Astrocyte of the cerebellum (primary cell): ENCODE results near the gene PJA2.
"Not testable (repeated sequence)": the region's sequence is repeated elsewhere in the genome, so short reads cannot be mapped to it uniquely, and the experiment has no call there.

ENCODE experiments used
- DNase-seq: peaks from one replicate; pipeline ENCODE4 v3.0.0-alpha.2; 2011; ENCODE audit warnings: low read depth
- H3K4me3 ChIP-seq: 2 replicates; pipeline ENCODE4 v1.5.1; 2011; ENCODE audit warnings: mild to moderate bottlenecking, low read depth, low read length, moderate library complexity
- CTCF ChIP-seq: IDR thresholded peaks from 2 replicates; pipeline ENCODE4 v1.5.1; 2012; ENCODE audit warnings: low read length, low read depth, moderate library complexity, mild to moderate bottlenecking; ENCODE audit errors: missing control alignments
- in situ Hi-C: cut with HindIII; loops from 2 replicates; pipeline ENCODE4 v1.10.0; 2017; ENCODE audit warnings: low sequenced_read_pairs

PJA2 gene

GRCh38 chr5:109299557-109299956, 110.2 kb downstream of the PJA2 start:
- H3K4me3 ChIP-seq = no peak overlapping the region
- in situ Hi-C loops = no loop called here
- DNase-seq = no peak
- no peak for TF ChIP-seq CTCF

- TF ChIP-seq CTCF = no peak
- no peak for DNase-seq
- H3K4me3 ChIP-seq = no peak overlapping the region
- in situ Hi-C loops = no loop called here
These were observed 111.0 kb downstream of the PJA2 start for GRCh38 chr5:109298794-109299193.

DNA sequence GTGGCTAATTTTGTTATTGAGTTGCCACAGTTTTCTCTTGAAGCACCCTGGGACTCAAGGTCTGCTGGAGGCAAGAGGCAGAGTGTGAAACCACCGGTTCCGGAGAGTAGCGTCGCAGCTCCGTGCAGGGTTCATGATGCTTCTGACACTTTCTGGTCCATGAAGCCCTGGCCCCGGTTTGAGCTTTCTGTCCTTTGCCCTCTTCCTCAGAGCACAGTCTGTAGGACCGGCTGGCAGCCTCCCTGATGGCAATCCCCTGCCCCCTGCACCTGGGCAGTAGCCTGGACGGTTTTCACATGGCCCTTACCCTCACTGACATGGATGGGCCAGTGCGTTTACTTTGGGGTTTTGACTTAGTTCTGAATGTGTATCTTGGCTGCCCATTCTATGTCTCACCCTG, 111.9 kb downstream of the PJA2 start:
- DNase-seq = no peak
- no peak for TF ChIP-seq CTCF
- no peak overlapping the region for H3K4me3 ChIP-seq
- in situ Hi-C loops = no loop called here

DNA sequence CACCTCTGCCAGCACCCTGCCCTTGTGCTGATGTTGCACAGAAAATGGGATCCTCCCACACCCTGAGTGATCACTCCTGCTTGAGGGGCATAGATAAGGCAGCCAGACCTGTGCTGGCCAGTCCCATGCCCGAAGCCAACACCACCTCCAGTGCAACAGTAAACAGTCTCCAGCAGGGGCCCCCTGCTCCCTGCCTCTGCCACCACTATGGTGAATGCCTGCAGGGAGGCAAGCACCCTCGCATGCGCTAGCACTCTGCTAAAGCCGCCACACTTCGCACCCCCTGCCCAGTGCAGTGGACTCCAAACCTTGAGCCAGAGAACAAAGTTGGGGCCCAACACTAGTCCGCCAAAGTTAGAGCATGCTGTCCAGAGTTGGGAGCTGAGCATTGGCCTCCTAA, 118.7 kb downstream of the PJA2 start:
- in situ Hi-C loops = no loop called here
- no peak overlapping the region for H3K4me3 ChIP-seq
- no peak for TF ChIP-seq CTCF
- DNase-seq = no peak

- H3K4me3 ChIP-seq = no peak overlapping the region
- in situ Hi-C loops = no loop called here
- TF ChIP-seq CTCF = no peak
- no peak for DNase-seq
These were observed 119.5 kb downstream of the PJA2 start for GRCh38 chr5:109290231-109290630.

DNA sequence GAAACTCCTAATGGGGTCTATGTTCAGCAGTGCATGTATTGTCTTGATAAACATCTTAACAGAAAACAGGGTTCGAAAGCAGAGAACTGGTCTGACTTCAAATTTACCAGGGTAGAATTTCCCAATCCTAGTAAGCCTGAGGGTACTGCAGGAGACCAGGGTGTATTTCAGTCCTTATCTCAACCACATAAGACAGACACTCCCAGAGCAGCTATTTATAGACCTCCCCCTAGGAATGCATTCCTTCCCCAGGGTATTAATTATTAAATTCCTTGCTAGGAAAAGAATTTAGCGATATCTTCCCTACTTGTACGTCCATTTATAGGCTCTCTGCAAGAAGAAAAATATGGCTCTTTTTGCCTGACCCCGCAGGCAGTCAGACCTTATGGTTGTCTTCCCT, 123.1 kb downstream of the PJA2 start:
- in situ Hi-C loops = loop anchor here (10.0 kb wide), 1 partner anchor 52 kb away; no protein-coding TSS in a partner anchor
- not testable (repeated sequence) for DNase-seq, H3K4me3 ChIP-seq
